ENCODE measurements around the gene XXYLT1.

The XXYLT1 gene

GRCh38 chr3:195072916-195073564, 197.9 kb downstream of the XXYLT1 start:
- DNase-seq = no peak

DNA sequence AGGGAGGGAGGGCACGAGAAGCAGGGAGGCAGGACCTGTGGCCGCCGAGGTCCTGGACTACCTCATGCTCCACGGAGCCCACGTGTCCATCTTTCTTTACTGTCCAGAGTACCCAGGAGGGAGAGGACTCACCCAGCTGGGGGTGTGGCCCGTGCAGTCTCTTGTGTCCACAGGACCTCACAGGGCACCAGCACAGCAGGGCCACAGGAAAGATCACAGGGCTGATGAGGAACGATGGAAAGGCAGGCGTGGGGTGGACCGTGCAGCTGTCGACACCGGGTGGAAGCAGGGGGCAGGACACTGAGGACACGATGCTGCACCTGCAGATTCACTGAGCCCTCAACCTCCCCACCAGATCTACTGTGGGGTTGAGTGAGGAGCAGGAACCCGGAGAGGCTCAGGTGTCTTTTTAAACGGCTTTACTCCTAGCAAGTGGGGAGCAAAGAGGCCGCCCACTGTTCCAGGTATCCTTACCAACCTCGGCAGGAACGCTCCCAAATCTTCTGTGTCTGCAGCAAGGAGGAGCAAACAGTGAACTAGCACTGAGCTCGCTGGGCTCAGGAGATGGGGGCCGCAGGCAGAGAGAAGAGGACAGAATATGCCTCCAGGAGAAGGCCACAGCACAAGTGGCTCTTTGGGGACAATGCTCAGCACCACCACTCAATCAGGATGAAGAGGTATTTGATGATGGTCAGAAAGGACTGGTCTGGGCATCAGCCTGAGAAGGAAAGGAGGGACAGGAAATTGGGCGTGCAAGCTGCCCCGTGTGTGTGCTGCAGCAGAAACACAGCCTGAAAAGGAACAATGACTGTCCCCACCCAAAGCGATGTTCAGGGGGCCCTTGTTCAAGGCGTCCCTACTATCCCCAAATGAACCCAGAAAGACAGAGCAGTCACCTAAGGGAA, 198.8 kb downstream of the XXYLT1 start:
- no peak for DNase-seq

GRCh38 chr3:195071011-195071728, 199.8 kb downstream of the XXYLT1 start:
- DNase-seq = no peak

DNA sequence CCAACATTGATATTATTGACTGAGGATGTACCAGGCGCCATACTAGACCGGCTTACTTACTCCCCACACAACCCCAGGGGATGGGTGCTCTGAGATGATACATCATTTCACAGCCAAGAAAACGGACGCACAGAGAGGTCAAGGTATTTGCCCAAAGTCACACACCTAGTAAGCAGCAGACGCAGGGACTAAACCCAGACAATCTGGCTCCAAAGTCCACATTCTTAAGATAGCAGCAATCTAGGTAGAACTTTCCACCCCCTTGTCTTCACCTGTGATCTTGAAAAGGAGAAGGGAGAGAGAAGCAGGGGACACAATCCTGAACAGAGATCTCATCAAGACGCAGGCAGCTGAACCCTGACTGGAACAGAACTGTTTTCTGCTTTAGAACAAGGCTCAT, 200.6 kb downstream of the XXYLT1 start:
- DNase-seq = no peak

- no peak for DNase-seq
Measured at GRCh38 chr3:195069501-195070251, 201.3 kb downstream of the XXYLT1 start.

GRCh38 chr3:195068084-195069080, 202.6 kb downstream of the XXYLT1 start:
- no peak for DNase-seq

GRCh38 chr3:195066441-195066841, 204.5 kb downstream of the XXYLT1 start:
- no peak for DNase-seq

- no peak for DNase-seq
Measured at GRCh38 chr3:195065864-195066185, 205.1 kb downstream of the XXYLT1 start.

DNA sequence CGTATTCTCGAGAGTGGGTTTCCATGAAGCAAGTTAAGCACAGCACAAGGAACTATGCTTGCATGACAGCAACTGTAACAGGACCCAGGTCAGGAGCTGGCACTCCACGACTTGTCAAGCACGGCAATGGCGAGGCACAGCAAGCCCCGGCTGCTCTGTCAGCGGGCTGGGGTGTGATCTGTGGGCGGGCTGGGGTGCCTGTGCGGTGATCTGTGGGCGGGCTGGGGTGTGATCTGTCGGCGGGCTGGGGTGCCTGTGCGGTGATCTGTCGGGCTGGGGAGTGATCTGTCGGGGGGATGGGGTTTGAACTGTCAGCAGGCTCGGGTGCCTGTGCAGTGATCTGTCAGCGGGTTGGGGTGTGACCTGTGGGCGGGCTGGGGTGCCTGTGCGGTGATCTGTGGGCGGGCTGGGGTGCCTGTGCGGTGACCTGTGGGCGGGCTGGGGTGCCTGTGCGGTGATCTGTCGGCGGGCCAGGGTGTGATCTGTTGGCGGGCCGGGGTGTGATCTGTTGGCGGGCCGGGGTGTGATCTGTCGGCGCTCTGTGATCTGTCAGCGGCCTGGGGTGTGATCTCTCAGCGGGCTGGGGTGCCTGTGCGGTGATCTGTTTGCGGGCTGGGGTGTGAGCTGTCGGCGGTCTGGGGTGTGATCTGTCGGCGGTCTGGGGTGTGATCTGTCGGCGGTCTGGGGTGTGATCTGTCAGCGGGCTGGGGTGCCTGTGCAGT, 205.7 kb downstream of the XXYLT1 start:
- DNase-seq = no peak

DNA sequence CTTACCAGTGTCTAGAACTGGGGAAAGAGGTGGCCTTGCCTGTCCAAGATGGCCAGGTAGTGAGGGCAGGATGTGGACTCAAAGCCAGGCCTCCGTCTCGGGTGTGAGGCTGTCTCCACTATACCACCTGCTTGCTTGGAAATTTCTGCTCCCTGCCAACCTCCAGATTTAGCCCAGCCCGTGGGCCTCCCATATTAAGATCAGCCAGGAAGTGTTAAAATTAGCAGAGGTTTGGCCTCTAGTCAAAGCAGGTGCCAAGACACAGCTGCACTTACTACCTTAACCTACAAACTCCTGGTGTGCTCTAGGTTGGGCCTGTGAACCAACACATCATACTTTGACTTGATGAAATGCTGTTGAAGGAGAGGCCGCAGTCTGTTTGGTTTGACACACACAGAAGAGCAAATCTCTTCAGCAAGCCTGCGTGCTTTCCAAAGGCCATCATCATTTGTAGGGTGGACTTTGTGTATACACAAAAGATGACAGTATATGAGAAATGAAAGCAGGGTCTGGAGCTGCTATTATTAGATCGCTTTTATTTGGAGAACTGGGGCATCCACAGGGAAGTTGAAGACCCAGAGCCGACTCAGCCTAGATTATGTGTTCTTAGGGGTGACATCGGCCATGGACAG, 206.5 kb downstream of the XXYLT1 start:
- DNase-seq = no peak

- no peak for DNase-seq
Measured at GRCh38 chr3:195063581-195064193, 207.3 kb downstream of the XXYLT1 start.

GRCh38 chr3:195062866-195063540, 208.0 kb downstream of the XXYLT1 start:
- no peak for DNase-seq

- no peak for DNase-seq
Measured at GRCh38 chr3:195061756-195062655, 209.0 kb downstream of the XXYLT1 start.

DNA sequence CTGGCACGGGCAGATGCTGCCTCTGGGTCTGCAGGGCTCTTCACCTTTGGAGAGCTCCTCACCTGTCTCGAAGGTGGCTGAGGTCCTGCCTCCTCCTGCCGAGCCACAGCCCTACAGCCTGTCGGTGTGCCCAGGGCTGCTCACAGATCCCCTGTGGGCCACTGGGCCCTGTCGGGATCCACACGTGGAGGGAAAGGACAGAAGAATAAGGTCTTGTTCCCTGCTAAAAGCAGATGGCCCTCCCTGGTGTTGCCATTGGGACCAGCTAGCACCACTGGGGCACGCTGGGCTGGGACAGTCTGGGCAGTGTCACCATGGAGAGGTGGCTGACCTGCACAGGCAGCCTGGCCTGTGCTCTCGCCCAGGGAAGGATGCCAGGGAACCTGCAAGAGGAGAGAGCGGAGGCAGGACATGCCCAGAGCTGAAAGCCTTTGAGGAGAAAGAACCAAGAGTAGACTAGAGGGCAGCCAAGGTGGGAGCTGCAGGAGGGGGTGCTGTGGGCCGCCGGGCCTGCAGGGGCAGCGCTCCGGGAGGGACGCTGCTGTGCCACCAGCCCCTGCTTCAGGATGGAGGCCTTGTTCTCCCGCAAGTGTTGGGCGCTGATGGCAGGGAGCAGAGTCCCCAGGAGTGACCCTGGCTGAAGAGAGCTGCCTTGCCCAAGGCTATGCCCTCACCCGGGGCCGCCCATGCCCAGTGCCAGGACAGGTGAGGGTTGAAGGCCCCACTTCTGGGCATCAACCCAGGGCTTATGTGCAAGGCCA, 210.2 kb downstream of the XXYLT1 start:
- DNase-seq = no peak

GRCh38 chr3:195060217-195060481, 210.8 kb downstream of the XXYLT1 start:
- DNase-seq = no peak

DNA sequence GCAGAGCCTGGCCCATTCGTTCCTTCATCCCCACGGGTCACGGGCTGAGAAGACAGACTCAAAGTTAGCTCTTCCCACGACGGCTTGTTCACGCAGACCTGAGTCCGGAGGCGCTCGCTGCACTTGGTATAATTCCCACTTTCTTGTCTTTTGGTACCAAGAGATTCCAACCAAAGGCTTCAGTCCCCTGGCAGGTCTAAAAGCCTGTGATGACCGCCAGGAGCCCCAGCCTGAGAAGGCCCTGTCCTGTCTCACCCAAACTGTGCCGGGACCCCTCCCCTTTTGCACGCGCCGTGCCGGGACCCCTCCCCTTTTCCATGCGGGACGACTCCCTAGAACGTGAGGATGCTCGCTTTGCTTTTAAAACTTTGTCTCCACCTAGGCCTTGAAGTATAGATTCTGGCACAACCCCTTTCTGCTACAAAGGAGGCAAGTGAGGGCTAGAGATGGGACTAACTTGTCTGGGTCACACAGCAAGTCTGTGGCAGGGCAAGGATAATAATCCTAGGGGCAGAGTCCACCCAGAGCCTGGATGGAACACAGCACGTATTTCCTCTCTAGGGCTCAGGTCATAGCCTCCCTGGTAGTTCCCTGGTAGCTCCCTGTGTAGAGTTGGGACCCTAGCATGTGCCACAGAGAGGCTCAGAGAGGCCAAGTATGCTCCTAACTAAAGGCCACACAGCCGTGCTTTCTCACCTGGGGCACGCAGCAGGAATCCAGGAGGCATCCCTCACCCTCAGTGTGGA, 211.3 kb downstream of the XXYLT1 start:
- DNase-seq = no peak

GRCh38 chr3:195059006-195059350, 212.0 kb downstream of the XXYLT1 start:
- no peak for DNase-seq
